Measurements from ENCODE around the gene FAHD2A. TPM values are rescaled to one million over a fixed set of nuclear protein-coding genes. Genes with fewer than 3 reads are reported as not detected.

The FAHD2A gene
- total RNA-seq, 3 donors from 2014 or later = 19.3 to 50.1 (median 24.3) TPM

DNA sequence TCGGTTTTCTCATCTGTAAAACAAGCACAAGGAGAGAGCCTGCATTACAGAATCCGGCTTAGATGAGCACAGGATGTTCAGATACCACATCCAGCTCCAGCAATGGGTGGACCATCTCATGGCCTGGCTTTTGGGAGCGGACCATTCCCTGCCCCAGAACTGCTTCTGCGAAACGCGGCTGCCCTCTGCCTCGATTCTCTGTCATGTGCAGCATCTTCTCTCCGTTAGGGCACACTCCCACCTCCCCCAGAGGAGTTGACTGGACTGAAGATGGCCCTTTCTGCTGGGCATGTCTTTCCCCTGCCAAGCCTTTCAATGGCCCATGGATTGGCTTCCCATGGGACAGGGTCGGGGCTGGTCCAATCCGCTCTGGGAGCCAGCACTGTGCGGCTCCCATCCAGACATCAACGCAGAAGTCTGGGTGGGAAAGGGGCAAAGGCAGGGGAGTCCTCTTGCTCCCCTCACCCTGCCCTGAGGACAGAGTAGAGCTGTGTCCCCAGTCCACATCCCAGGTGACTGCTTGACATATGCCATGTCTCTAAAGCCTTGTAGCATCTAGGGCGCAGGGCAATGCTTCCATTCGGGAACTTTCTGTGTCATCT, 14.3 kb upstream of the FAHD2A start:
- H3K36me3 ChIP-seq = no peaks in the 10 kb centered on the region
- no peak overlapping the region for H3K27ac ChIP-seq
- H3K4me3 ChIP-seq = no peak overlapping the region
- TF ChIP-seq POLR2A (IDR thresholded peaks at IDR 0.05) (no peak), POLR2AphosphoS5 (IDR thresholded peaks at IDR 0.05) (no peak)
- TF ChIP-seq, protein P1, sequence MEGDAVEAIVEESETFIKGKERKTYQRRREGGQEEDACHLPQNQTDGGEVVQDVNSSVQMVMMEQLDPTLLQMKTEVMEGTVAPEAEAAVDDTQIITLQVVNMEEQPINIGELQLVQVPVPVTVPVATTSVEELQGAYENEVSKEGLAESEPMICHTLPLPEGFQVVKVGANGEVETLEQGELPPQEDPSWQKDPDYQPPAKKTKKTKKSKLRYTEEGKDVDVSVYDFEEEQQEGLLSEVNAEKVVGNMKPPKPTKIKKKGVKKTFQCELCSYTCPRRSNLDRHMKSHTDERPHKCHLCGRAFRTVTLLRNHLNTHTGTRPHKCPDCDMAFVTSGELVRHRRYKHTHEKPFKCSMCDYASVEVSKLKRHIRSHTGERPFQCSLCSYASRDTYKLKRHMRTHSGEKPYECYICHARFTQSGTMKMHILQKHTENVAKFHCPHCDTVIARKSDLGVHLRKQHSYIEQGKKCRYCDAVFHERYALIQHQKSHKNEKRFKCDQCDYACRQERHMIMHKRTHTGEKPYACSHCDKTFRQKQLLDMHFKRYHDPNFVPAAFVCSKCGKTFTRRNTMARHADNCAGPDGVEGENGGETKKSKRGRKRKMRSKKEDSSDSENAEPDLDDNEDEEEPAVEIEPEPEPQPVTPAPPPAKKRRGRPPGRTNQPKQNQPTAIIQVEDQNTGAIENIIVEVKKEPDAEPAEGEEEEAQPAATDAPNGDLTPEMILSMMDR (IDR thresholded peaks at IDR 0.05) = no peak
- no peaks in the 10 kb centered on the region for H3K9me3 ChIP-seq
- no peaks in the 10 kb centered on the region for H3K4me1 ChIP-seq
- H3K27me3 ChIP-seq = peaks cover 0 to 6% of the 10 kb centered on the region in 2 donors
- intact Hi-C loops (cut with DNase I; ENCODE audit: low total_unique reads) = no loop called here
- DNase-seq (ENCODE audit: low spot score in 2 of 2) = peak in 1 of 2 donors; percentile 17

DNA sequence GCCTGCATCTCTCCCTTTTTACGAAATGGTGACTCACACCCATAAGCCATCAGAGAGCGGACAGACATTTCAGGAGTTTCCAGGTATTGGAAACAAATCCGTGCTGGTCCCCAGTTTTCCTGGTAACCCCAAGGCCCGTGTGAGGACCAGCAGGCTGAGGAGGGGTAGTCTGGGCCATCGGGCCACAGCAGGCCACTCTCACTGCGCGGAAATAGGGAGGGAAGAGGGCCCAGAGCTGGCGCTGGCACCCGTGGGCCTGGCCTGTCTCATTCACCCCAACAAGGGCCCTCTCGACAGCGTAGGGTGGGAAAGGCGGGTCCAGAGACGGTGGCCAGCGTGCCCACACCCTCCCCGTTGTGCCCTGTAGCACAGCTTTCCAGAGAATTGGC, 13.7 kb upstream of the FAHD2A start:
- Histone ChIP-seq H3K36me3 (no peaks in the 10 kb centered on the region), H3K27ac (no peak overlapping the region), H3K27me3 (peaks cover 0 to 6% of the 10 kb centered on the region in 2 donors), H3K4me1 (no peaks in the 10 kb centered on the region), H3K9me3 (no peaks in the 10 kb centered on the region), H3K4me3 (no peak overlapping the region)
- intact Hi-C loops (cut with DNase I; ENCODE audit: low total_unique reads) = no loop called here
- TF ChIP-seq POLR2AphosphoS5 (IDR thresholded peaks at IDR 0.05) (no peak), POLR2A (IDR thresholded peaks at IDR 0.05) (no peak)
- TF ChIP-seq, protein P1 (IDR thresholded peaks at IDR 0.05) = no peak
- DNase-seq (ENCODE audit: low spot score in 2 of 2) = peak in 1 of 2 donors; percentile 24

DNA sequence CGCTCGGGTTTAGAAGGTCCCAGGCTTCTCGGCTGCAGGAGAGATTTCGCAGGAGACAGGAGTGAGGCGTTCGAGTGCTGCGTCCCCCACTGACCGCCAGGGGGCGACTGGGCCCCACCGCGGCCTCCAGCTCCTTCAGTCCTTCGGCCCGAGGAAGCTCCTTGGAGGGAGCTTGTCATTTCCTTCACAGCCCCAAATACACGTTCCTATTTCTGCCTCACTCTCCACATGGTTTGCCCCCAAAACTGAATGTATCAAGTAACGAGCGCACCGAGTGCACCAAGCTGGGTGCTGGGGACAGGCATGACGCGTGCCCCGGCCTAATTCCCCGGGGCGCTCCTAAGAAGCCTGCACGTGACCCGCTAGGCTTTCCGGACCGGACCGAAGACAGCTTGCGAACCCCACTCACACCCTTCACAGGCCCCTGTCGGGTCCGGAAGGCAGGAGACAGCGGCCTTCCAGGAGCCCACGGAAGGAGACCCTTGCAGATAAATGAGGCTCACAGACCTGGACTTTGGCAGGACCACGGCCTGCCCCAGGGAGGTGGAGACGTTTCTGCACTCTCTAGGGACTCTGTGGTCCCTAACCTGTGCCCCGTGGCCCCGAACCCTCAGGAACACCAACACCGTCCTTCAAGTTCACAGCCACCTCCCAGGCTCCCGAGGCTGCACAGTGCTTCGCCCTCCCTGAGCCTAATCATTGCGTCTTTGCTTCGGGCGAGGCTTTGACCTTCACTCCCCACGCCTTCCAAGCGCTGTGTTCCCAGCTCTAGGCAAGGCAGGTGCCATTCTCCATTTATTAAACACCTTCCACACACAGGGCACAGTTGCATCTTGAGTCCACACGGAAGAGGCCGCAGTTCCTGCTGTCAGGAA, 13.0 kb upstream of the FAHD2A start:
- intact Hi-C loops (cut with DNase I; ENCODE audit: low total_unique reads) = no loop called here
- H3K9me3 ChIP-seq = no peaks in the 10 kb centered on the region
- DNase-seq (ENCODE audit: low spot score in 2 of 2) = peak in 1 of 2 donors; percentile 67
- H3K4me1 ChIP-seq = no peaks in the 10 kb centered on the region
- peak overlapping the region in 1 of 3 donors; percentile 16 for H3K4me3 ChIP-seq
- no peaks in the 10 kb centered on the region for H3K36me3 ChIP-seq
- H3K27ac ChIP-seq = no peak overlapping the region
- H3K27me3 ChIP-seq = peaks cover 0 to 6% of the 10 kb centered on the region in 2 donors
- TF ChIP-seq, protein P1 (IDR thresholded peaks at IDR 0.05) = peak; percentile 57 to 78 (median 57)
- TF ChIP-seq POLR2AphosphoS5 (IDR thresholded peaks at IDR 0.05) = no peak

DNA sequence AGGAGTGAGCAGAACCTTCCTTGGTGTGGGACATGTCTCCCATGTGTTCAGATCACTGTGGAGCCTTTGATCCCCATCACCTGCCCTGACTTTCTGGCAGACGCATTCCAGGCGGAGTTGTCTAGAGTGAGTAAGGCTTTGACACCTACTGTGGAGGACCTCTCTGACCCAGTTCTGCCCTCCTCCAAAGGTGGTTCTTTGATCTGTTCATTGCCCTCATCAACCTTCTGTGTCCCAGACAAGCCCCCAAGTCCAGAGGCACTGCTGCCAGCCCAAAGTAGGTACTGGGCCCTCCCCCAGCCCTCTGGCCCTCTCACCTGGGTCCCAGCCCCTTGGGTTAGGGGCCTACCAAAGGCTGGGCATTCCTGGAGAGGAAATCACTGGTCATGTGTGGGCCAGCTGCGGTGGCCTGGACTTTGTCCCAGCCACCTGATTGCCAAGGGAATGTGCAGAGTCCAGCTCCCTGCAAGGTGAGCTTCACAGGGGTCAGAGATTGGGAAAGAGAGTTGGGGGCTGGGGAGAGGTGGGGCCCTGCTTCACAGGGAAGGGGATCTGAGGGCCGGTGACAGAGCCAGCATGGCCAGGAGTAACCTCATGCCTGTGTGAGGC, 12.1 kb upstream of the FAHD2A start:
- no peak overlapping the region for H3K27ac ChIP-seq
- H3K36me3 ChIP-seq = no peaks in the 10 kb centered on the region
- intact Hi-C loops (cut with DNase I; ENCODE audit: low total_unique reads) = no loop called here
- no peaks in the 10 kb centered on the region for H3K9me3 ChIP-seq
- TF ChIP-seq, protein P1 (IDR thresholded peaks at IDR 0.05) = no peak
- TF ChIP-seq POLR2A (IDR thresholded peaks at IDR 0.05) = no peak
- no peak for TF ChIP-seq POLR2AphosphoS5 (IDR thresholded peaks at IDR 0.05)
- H3K4me1 ChIP-seq = no peaks in the 10 kb centered on the region
- no peak overlapping the region for H3K4me3 ChIP-seq
- DNase-seq (ENCODE audit: low spot score in 2 of 2) = peak in 1 of 2 donors; percentile 20
- H3K27me3 ChIP-seq = peaks cover 0 to 6% of the 10 kb centered on the region in 2 donors
